Prostate gland (tissue), 2 donors: ENCODE measurements around the gene KLHL29.

ENCODE experiments used
- CTCF ChIP-seq, 4 experiments: fragments of 200-600 bp in 2 of 4; fragments of 450-650 bp in 2 of 4; sonication (generic) in 2 of 4; IDR thresholded peaks; 1 replicate in 3 of 4; 2 replicates in 1 of 4; pipeline ENCODE4 v1.5.1; 2016 to 2019; ENCODE audit warnings: antibody characterized with exemption in 4 of 4, mild to moderate bottlenecking in 2 of 4, moderate library complexity in 2 of 4
- POLR2AphosphoS5 ChIP-seq: sonication (generic); formaldehyde crosslinking; IDR thresholded peaks from one replicate; pipeline ENCODE4 v1.6.1; 2017; ENCODE audit warnings: antibody characterized with exemption

- TF ChIP-seq CTCF (IDR thresholded peaks at IDR 0.05) = no peak
- no peak for TF ChIP-seq POLR2AphosphoS5
Observed at GRCh38 chr2:23449831-23450331, 64.9 kb downstream of the KLHL29 start.
